ENCODE measurements around the gene ETS1.
"Not testable (repeated sequence)": the region's sequence is repeated elsewhere in the genome, so short reads cannot be mapped to it uniquely, and the experiment has no call there.

ETS1 gene

GRCh38 chr11:128456566-128457268, 130.6 kb downstream of the ETS1 start:
- no peak for DNase-seq (ENCODE audit: low read depth)
- H3K4me3 ChIP-seq (ENCODE audit: low read depth, low read length) = no peak overlapping the region
- no peak for TF ChIP-seq CTCF (IDR thresholded peaks at IDR 0.05; ENCODE audit: control insufficient read depth, extremely low read depth, insufficient read depth)

- TF ChIP-seq CTCF (IDR thresholded peaks at IDR 0.05; ENCODE audit: control insufficient read depth, extremely low read depth, insufficient read depth) = no peak
- no peak overlapping the region for H3K4me3 ChIP-seq (ENCODE audit: low read depth, low read length)
- DNase-seq (ENCODE audit: low read depth) = no peak
Measured at GRCh38 chr11:128455766-128456165, 131.6 kb downstream of the ETS1 start.

- TF ChIP-seq CTCF (IDR thresholded peaks at IDR 0.05; ENCODE audit: control insufficient read depth, extremely low read depth, insufficient read depth) = no peak
- peak; percentile 96 for DNase-seq (ENCODE audit: low read depth)
- H3K4me3 ChIP-seq (ENCODE audit: low read depth, low read length) = peak overlapping the region; percentile 15; the same call in 1 of the 2 replicates
Measured at GRCh38 chr11:128453444-128454336, 133.7 kb downstream of the ETS1 start.

- DNase-seq (ENCODE audit: low read depth) = no peak
- no peak for TF ChIP-seq CTCF (IDR thresholded peaks at IDR 0.05; ENCODE audit: control insufficient read depth, extremely low read depth, insufficient read depth)
- H3K4me3 ChIP-seq (ENCODE audit: low read depth, low read length) = no peak overlapping the region
Measured at GRCh38 chr11:128451652-128452470, 135.5 kb downstream of the ETS1 start.

- DNase-seq (ENCODE audit: low read depth) = no peak
- H3K4me3 ChIP-seq (ENCODE audit: low read depth, low read length) = no peak overlapping the region
- TF ChIP-seq CTCF (IDR thresholded peaks at IDR 0.05; ENCODE audit: control insufficient read depth, extremely low read depth, insufficient read depth) = no peak
Measured at GRCh38 chr11:128450882-128451651, 136.3 kb downstream of the ETS1 start.

- DNase-seq (ENCODE audit: low read depth); H3K4me3 ChIP-seq (ENCODE audit: low read depth, low read length): not testable (repeated sequence)
Measured at GRCh38 chr11:128450425-128450824, 136.9 kb downstream of the ETS1 start.

Measured in LNCaP clone FGC (cell line).